Stimulated activated CD4-positive, alpha-beta T cell treated with anti-CD3 and anti-CD28 coated beads, Interleukin-15, amount 100 ng/mL, for 48 hours (primary cell): ENCODE results near the gene WWOX.

ENCODE experiments used
- DNase-seq, 2 donors: peaks; one replicate each; pipeline ENCODE4 v3.0.0-alpha.2; 2020; ENCODE audit warnings: low read depth in 2 of 2

The WWOX gene

GRCh38 chr16:78764478-78764877 lies 665.0 kb downstream of the WWOX start:
- no peak for DNase-seq

DNA sequence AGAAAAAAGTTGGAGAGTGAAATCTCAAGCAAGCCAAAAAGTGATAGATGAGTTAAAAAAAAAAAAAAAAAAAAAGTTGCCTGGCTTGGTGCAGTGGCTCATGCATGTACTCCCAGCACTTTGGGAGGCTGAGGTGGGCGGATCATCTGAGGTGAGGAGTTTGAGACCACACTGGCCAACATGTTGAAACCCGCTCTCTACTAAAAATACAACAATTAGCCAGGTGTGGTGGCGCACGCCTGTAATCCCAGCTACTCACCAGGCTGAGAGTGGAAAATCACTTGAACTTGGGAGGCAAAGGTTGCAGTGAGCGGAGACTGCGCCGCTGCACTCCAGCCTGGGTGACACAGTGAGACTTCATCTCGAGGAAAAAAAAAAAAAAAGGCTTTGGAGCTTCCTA lies 668.8 kb downstream of the WWOX start:
- no peak for DNase-seq

GRCh38 chr16:78768718-78769117 lies 669.3 kb downstream of the WWOX start:
- DNase-seq, result peak in 1 of 2 donors; percentile 40

DNA sequence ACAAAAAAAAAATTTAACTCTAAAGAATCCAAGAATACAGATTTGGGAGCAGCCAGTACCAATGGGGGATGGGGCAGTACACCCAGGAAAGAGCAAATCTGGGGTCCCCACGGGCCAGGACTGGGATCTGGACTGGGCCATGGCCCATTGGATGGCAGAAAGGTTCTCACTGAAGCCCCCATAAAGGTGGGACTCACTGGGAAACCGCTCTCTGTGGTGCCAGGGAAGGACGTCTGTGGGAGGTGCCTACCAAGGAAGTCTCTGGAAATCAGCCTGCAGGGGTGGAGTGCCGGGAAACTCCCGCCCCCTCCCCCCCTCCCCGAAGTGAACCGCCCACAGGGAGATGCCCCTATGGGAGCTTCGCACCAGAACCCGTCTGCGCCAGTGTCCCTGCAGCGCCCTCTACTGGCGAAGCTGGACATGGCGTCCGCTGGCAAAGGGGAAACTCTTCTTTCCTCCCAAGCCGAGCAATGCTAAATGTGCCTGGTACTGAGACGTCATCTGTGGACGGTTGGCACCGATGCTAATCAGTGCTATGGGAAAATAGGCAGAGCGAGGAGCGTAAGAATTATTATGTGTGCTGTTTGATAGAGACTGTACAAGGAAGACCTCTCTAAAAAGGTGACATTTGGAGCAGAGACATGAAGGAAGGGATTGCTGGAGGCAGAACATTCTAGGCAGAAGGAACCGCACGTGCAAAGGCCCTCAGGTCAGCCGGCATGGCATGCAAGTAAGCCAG lies 671.1 kb downstream of the WWOX start:
- peak; percentile 69 to 80 for DNase-seq

DNA sequence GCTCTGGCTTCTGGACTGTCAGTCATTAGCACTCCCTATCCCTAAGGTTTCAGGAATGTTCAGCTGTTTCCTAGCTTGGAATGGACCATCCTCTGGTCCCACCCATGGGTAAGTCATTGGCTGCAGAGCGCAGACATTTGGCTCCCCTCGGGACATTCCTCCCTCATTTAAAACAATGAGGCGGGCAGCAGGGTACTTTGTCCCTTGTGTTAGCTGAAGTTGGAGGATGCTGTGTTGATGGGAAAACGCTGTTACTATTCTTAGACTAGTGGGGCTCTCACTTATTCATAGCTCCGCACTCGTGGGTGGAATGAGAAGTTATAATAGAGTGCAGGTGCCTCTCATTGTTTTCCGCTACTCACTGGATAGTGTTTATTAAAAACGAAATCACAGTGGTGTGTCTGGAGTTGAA lies 673.8 kb downstream of the WWOX start:
- no peak for DNase-seq

DNA sequence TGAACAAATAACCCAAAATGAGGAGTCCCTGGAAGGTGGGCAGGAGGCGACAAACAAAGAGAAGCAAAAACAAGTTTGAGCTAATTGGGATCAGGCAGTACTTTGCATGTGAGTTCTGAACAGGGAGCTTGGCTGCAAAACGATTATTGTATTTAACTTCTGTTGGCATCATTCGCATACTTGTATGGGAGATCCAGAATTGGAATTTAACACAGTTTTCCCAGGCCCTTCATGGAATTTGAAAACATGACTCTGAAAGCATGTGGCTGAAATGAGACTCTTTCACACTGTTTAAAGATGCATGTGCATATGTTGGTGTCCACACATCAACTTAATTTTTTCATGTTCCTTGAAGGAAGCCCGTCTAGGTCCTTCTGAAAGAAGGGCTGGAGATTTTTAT lies 674.3 kb downstream of the WWOX start:
- no peak for DNase-seq

DNA sequence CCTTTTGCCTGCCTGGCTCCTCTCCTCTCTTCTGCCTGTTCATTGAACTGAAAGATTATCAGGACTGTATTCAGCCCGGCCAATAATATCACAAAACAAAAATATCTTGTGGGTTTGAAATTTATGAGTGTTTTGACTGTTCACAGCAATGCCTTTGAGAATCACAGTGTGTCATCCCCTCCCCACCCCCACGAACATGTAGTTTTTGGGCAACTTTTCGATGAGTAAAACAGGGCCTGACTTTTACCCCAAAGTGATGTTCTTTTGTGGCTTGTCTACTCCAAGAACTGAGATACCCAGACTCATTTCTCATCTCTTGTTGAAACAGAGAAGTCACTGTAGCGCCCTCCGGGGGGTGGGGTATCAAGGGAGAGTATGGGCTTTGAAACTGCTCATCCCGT lies 675.7 kb downstream of the WWOX start:
- DNase-seq, result peak; percentile 75 to 82

DNA sequence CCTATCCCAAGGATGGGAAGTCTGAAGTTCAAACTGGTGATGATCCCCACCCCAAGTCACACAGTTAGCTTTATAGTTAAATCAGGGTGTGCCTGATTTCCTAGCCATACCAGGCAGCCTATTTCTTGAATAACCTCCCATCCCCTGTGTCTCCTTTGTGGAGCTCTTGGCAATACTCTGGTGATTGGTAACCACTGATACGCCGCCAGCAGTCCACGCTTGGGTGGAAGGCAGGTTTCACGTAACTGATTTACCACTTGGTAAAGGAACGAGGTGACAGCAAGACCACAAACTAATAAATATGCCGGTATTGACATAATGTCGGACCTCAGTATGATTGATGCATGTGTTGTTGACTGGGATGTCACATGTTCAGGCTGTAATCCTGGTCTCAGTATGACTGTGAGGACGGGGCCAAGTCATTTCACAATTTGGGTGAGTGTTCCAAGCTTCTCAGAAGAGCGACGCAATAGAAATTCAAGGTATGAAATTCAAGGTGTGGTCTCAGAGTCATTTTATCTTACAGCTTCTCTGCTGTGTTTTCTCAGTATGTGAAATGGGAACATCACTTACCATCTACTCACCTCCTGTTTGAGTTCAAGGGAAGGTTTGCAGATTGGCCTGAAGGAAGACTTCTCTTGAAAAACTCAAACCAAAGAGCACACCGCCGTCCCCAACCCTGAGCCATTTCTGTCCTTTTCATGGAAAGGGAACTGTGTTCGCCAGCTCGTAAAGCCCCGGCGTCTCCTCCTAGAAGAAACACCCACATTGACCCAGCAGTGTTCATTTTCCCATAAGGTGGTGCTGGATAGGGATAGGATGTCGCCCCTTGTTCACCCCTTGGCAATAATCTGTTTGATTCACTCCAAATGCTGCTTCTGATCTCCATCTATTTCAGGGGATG lies 678.9 kb downstream of the WWOX start:
- DNase-seq, result peak; percentile 62 to 66

DNA sequence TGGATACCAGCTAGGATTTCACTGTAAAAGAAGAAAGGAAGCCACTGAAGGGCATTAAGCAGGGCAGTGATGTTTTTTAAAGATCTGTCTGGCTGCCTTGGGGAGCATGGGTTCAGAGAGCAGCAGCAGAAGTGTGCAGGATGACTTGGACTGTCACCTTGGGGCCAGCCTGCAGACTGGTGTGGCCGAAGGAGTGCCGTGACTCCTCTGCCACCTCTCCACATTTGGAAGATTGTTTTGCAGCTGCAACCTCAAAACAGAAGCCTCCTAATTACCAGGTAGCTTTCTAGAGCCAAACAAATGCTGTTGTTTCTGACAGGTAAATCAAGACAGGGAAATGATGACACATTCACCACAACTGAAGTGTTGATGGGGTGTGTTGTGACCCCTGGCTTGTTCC lies 681.4 kb downstream of the WWOX start:
- DNase-seq, result no peak

- DNase-seq, result no peak
Measured at GRCh38 chr16:78782572-78782971, 683.1 kb downstream of the WWOX start.

- DNase-seq, result no peak
Measured at GRCh38 chr16:78783570-78784079, 684.2 kb downstream of the WWOX start.

- DNase-seq, result no peak
Measured at GRCh38 chr16:78784771-78785170, 685.3 kb downstream of the WWOX start.

DNA sequence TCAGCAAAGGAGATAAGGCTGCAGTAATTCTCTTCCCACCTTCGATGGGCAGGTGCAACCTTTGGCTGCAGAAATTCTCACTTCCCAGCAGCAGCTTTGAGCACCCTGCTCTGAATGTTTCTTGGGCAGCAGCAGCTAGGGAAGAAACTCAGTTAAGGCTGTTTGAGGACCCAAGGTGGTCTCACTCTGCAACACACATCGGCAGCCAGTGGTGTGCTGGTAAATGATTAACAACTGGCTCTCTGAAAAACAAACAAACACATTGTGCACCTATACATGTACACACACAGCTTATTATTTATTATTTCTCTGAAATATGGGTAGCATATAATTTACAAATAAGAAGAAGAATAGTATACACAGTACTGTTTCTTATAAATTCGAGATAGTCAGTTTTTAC lies 685.8 kb downstream of the WWOX start:
- DNase-seq, result no peak

GRCh38 chr16:78786635-78787034 lies 687.2 kb downstream of the WWOX start:
- no peak for DNase-seq

- DNase-seq, result no peak
Measured at GRCh38 chr16:78788276-78788675, 688.8 kb downstream of the WWOX start.

DNA sequence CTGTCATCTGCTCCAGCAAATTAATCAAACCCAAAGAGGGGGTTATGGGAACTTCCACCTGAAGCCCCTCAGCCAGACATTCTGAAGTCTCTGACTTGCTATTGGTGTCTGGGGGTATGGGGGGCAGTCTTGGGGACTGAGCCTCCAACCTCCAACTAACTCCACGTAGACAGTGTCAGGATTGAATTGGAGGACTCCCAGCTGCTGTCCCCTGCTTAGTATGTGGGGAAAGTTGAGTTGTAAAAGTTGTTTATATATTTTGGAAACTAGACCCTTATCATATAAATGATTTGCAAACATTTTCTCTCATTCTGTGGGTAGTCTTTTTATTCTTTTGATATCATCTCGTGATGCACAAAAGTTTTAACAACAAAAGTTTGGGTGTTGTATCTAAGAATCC lies 689.2 kb downstream of the WWOX start:
- DNase-seq, result no peak

GRCh38 chr16:78789561-78789960 lies 690.1 kb downstream of the WWOX start:
- no peak for DNase-seq

DNA sequence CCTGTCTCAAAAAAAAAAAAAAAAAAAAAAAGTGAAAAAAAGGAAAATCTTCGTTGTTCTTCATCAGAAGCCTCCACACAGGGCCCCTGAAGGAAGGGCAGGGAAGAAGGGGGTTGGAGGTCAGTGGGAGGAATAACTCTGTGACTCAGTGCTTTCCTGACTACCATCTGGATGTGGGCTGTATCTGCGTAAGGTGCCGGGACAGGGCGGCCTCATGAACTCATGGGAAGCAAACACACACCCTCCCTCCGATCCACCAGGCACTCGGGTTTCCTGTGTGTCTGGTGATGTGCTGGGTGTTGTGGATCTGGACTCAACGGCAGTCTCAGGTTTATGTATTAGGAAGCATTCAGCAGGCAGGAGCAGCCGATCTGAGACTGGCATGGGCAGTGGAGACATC lies 691.6 kb downstream of the WWOX start:
- DNase-seq, result no peak

- no peak for DNase-seq
Measured at GRCh38 chr16:78791926-78792325, 692.5 kb downstream of the WWOX start.

DNA sequence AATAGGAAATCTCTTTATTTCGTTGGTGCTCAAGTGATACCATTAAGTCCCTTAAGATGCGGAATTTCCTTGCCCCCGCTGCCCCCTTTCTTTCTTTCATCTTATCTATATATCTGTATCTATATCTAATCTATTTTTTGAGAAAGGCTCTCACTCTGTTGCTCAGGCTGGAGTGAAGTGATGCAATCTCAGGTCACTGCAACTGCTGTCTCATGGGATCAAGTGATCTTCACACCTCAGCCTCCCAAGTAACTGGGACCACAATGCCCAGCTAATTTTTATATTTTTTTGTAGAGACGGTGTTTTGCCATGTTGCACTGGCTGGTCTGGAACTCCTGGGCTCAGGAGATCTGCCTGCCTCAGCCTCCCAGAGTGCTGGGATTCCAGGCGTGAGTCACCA lies 693.5 kb downstream of the WWOX start:
- DNase-seq, result no peak

GRCh38 chr16:78794581-78795250 lies 695.3 kb downstream of the WWOX start:
- no peak for DNase-seq

DNA sequence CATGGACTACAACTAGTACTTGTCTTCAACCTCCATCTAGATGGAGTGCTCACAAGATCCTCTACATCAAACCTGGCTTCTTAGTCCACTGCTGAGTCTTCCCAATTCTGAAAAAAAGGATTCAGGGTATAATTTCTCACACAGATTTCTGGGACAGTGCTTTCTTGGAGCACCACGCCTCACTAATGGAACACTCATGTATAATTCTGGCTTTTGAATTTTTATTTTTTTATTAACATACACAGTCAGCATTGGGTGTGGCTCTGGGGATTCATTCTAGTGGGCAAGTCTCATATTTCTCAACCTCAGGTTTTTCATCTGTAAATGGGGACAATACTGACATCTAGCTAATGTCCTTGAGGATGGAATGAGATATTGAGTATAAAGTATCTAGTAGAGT lies 696.0 kb downstream of the WWOX start:
- DNase-seq, result no peak
